Measurements from ENCODE around the gene SYNGR3. TPM values are rescaled to one million over a fixed set of nuclear protein-coding genes. Genes with fewer than 3 reads are reported as not detected.

SYNGR3 gene
- total and polyA plus RNA-seq, 2 of the 13 experiments (the other 11 are each of a cell fraction or from before 2014, with no cell fraction given), result 0.97 to 5.7 TPM

DNA sequence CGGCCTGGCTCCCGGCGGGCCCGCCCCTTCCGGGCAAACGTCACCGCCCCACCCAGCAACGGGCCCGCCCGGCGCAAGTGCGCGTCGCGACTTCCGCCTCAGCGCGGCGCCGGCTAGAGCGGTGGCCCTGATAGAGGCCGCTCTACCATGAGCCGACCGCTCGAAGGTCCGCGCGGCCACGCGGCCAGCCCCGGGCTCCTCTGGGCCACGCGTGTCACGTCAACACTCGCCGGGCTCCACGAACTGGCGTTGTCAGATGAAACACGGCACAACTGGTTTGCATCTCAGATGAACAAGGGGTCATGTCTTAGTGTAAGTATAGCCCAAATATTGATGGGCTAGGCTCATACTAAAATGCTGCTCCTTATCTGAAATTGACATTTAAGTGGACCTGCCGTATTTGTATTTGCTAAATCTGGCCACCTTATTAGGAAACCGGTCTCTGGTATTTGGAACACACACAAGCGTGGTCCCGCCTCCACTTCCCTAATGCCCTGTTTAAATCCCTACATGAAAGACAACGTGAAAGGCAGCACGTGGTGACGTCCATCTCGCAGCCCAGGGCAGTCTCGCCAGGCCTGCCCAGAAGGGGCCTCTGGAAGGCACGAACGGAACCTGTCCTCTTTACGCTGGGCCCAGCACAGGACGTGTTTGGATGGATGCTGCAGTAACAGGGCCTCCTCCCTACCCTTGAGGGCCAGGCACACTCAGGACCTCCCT is 20.2 kb downstream of the SYNGR3 start, which contains the start of gene ZNF598 (continued):
- TF ChIP-seq HES4 (CRISPR knock-in tag; IDR thresholded peaks at IDR 0.05; ENCODE audit: borderline replicate concordance) (no peak; the same call in 1 of the 2 replicates), MED8 (CRISPR knock-in tag; IDR thresholded peaks at IDR 0.05; ENCODE audit: insufficient replicate concordance) (no peak), PCBP1 (IDR thresholded peaks at IDR 0.05; ENCODE audit: borderline replicate concordance, low read depth, low read length) (no peak), GZF1 (CRISPR knock-in tag; IDR thresholded peaks at IDR 0.05) (no peak), ZNF609 (CRISPR knock-in tag; IDR thresholded peaks at IDR 0.05; ENCODE audit: borderline replicate concordance) (no peak), ZNF552 (CRISPR knock-in tag; IDR thresholded peaks at IDR 0.05; ENCODE audit: borderline replicate concordance) (no peak), ZBTB4 (CRISPR knock-in tag; IDR thresholded peaks at IDR 0.05; ENCODE audit: borderline replicate concordance) (no peak), NR0B2 (CRISPR knock-in tag; IDR thresholded peaks at IDR 0.05) (0 out of 2 replicates have a peak, but pooled peaks have one; percentile 61), ZNF772 (CRISPR knock-in tag; IDR thresholded peaks at IDR 0.05) (no peak), U2AF2 (IDR thresholded peaks at IDR 0.05; ENCODE audit: low read depth, low read length) (no peak), KLF15 (CRISPR knock-in tag; IDR thresholded peaks at IDR 0.05; ENCODE audit: borderline replicate concordance) (no peak), ZNF12 (CRISPR knock-in tag; IDR thresholded peaks at IDR 0.05) (no peak), ZFP1 (CRISPR knock-in tag; IDR thresholded peaks at IDR 0.05) (no peak), CBX5 (CRISPR knock-in tag; IDR thresholded peaks at IDR 0.05; ENCODE audit: borderline replicate concordance) (0 out of 2 replicates have a peak, but pooled peaks have one; percentile 20), CREBL2 (CRISPR knock-in tag; IDR thresholded peaks at IDR 0.05; ENCODE audit: borderline replicate concordance) (no peak), MEF2D (CRISPR knock-in tag; IDR thresholded peaks at IDR 0.05) (peak; percentile 52)
- TF ChIP-seq, protein P1, sequence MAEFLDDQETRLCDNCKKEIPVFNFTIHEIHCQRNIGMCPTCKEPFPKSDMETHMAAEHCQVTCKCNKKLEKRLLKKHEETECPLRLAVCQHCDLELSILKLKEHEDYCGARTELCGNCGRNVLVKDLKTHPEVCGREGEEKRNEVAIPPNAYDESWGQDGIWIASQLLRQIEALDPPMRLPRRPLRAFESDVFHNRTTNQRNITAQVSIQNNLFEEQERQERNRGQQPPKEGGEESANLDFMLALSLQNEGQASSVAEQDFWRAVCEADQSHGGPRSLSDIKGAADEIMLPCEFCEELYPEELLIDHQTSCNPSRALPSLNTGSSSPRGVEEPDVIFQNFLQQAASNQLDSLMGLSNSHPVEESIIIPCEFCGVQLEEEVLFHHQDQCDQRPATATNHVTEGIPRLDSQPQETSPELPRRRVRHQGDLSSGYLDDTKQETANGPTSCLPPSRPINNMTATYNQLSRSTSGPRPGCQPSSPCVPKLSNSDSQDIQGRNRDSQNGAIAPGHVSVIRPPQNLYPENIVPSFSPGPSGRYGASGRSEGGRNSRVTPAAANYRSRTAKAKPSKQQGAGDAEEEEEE (CRISPR knock-in tag; IDR thresholded peaks at IDR 0.05; ENCODE audit: borderline replicate concordance), result no peak

Data from HepG2 (cell line).